Rectal smooth muscle tissue (tissue), 1 donor: ENCODE measurements around the gene IRS1.

Source experiments
- H3K27ac ChIP-seq: one replicate; pipeline ENCODE4 v1.7.0; 2013; ENCODE audit warnings: low read depth, low read length, inconsistent platforms
- H3K27me3 ChIP-seq: one replicate; pipeline ENCODE4 v1.7.0; 2013; ENCODE audit warnings: low read length; ENCODE audit not compliant: control insufficient read depth, insufficient read depth
- H3K36me3 ChIP-seq: one replicate; pipeline ENCODE4 v1.7.0; 2013; ENCODE audit warnings: low read length; ENCODE audit not compliant: control insufficient read depth, insufficient read depth
- H3K4me1 ChIP-seq: one replicate; pipeline ENCODE4 v1.7.0; 2013; ENCODE audit warnings: low read length; ENCODE audit not compliant: control insufficient read depth, insufficient read depth
- H3K4me3 ChIP-seq: one replicate; pipeline ENCODE4 v1.7.0; 2013; ENCODE audit warnings: low read length
- H3K9ac ChIP-seq: one replicate; pipeline ENCODE4 v1.7.0; 2013; ENCODE audit warnings: low read length

Gene IRS1

GRCh38 chr2:226802573-226802972 is 3.0 kb upstream of the IRS1 start:
- Histone ChIP-seq H3K27ac (no peak overlapping the region), H3K27me3 (no peaks in the 10 kb centered on the region), H3K4me1 (peaks cover 10% of the 10 kb centered on the region), H3K4me3 (no peak overlapping the region), H3K9ac (no peak overlapping the region), H3K36me3 (no peaks in the 10 kb centered on the region)

GRCh38 chr2:226800941-226801784 is 1.5 kb upstream of the IRS1 start:
- H3K27ac ChIP-seq = peak overlapping the region; percentile 90
- H3K36me3 ChIP-seq = no peaks in the 10 kb centered on the region
- H3K9ac ChIP-seq = no peak overlapping the region
- H3K4me3 ChIP-seq = peak overlapping the region; percentile 61
- H3K27me3 ChIP-seq = no peaks in the 10 kb centered on the region
- peaks cover 12% of the 10 kb centered on the region for H3K4me1 ChIP-seq

GRCh38 chr2:226799976-226800940 is 638 bp upstream of the IRS1 start:
- H3K36me3 ChIP-seq = no peaks in the 10 kb centered on the region
- no peaks in the 10 kb centered on the region for H3K27me3 ChIP-seq
- peaks cover 14% of the 10 kb centered on the region for H3K4me1 ChIP-seq
- H3K9ac ChIP-seq = peak overlapping the region; percentile 53
- H3K27ac ChIP-seq = peak overlapping the region; percentile 90
- peak overlapping the region; percentile 61 for H3K4me3 ChIP-seq

- H3K9ac ChIP-seq = peak overlapping the region; percentile 42
- no peaks in the 10 kb centered on the region for H3K27me3 ChIP-seq
- H3K4me1 ChIP-seq = peaks cover 14% of the 10 kb centered on the region
- no peaks in the 10 kb centered on the region for H3K36me3 ChIP-seq
- peak overlapping the region; percentile 94 for H3K27ac ChIP-seq
- H3K4me3 ChIP-seq = peak overlapping the region; percentile 84
Observed at GRCh38 chr2:226798422-226799210, 1.0 kb downstream of the IRS1 start.

- Histone ChIP-seq H3K27ac (peak overlapping the region; percentile 94), H3K36me3 (no peaks in the 10 kb centered on the region), H3K27me3 (no peaks in the 10 kb centered on the region), H3K4me3 (peak overlapping the region; percentile 84), H3K4me1 (peaks cover 14% of the 10 kb centered on the region), H3K9ac (peak overlapping the region; percentile 17)
Observed at GRCh38 chr2:226797989-226798421, 1.6 kb downstream of the IRS1 start.

- no peaks in the 10 kb centered on the region for H3K36me3 ChIP-seq
- H3K4me3 ChIP-seq = peak overlapping the region; percentile 84
- peak overlapping the region; percentile 22 for H3K9ac ChIP-seq
- no peaks in the 10 kb centered on the region for H3K27me3 ChIP-seq
- peak overlapping the region; percentile 94 for H3K27ac ChIP-seq
- H3K4me1 ChIP-seq = peaks cover 17% of the 10 kb centered on the region
Observed at GRCh38 chr2:226797289-226797988, 2.2 kb downstream of the IRS1 start.

- Histone ChIP-seq H3K9ac (no peak overlapping the region), H3K4me3 (peak overlapping the region; percentile 84), H3K27ac (peak overlapping the region; percentile 94), H3K27me3 (no peaks in the 10 kb centered on the region), H3K4me1 (peaks cover 15% of the 10 kb centered on the region), H3K36me3 (no peaks in the 10 kb centered on the region)
Observed at GRCh38 chr2:226796840-226797288, 2.8 kb downstream of the IRS1 start.

- Histone ChIP-seq H3K27ac (peak overlapping the region; percentile 94), H3K9ac (no peak overlapping the region), H3K36me3 (no peaks in the 10 kb centered on the region), H3K27me3 (no peaks in the 10 kb centered on the region), H3K4me3 (peak overlapping the region; percentile 84), H3K4me1 (peaks cover 11% of the 10 kb centered on the region)
Observed at GRCh38 chr2:226796012-226796839, 3.4 kb downstream of the IRS1 start.

GRCh38 chr2:226795281-226796011 is 4.2 kb downstream of the IRS1 start:
- H3K9ac ChIP-seq = no peak overlapping the region
- H3K4me3 ChIP-seq = peak overlapping the region; percentile 84
- H3K4me1 ChIP-seq = peaks cover 17% of the 10 kb centered on the region
- H3K27me3 ChIP-seq = no peaks in the 10 kb centered on the region
- H3K27ac ChIP-seq = peak overlapping the region; percentile 94
- H3K36me3 ChIP-seq = no peaks in the 10 kb centered on the region

GRCh38 chr2:226794751-226795171 is 4.9 kb downstream of the IRS1 start:
- peaks cover 14% of the 10 kb centered on the region for H3K4me1 ChIP-seq
- peak overlapping the region; percentile 94 for H3K27ac ChIP-seq
- H3K27me3 ChIP-seq = no peaks in the 10 kb centered on the region
- H3K36me3 ChIP-seq = no peaks in the 10 kb centered on the region
- peak overlapping the region; percentile 38 for H3K4me3 ChIP-seq
- H3K9ac ChIP-seq = no peak overlapping the region
